Erythroblast (primary cell): ENCODE results near the gene OCLN.

Experiments used
- GATA1 ChIP-seq: IDR thresholded peaks from 2 replicates; pipeline ENCODE4 v1.6.1; 2011; ENCODE audit warnings: low read depth, mild to moderate bottlenecking, control low read depth, low read length, moderate library complexity
- POLR2A ChIP-seq: IDR thresholded peaks from 2 replicates; pipeline ENCODE4 v1.6.1; 2011; ENCODE audit warnings: mild to moderate bottlenecking, low read length

GRCh38 chr5:69492391-69492922, at the start of gene OCLN:
- no peak for TF ChIP-seq POLR2A
- TF ChIP-seq GATA1, result no peak
